ENCODE results near the gene DHX8.

DNA sequence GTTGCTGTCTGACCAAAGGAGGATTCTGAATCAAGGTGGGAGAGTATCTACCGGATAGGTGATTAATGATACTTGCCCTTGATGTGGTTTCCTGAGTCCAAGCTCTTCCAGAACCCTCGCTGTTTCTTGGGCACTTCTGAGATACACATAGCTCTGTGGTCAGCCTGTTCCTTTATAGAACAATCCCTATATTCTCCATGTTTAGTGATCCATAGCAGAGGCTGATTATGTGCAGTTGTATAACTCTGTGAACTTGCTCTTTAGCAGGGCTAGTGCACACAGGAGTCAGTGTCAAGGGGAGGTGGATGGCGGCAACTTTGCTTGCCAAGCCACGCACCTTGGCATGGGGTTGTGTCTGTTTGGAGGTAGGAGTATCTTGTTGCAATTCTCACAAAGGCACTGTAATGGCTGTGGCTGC lies 48.9 kb upstream of the DHX8 start:
- no peak for TF ChIP-seq POLR2AphosphoS5 (IDR thresholded peaks at IDR 0.05; ENCODE audit: low read depth, low read length)
- no peak for TF ChIP-seq TAF1 (IDR thresholded peaks at IDR 0.05; ENCODE audit: borderline replicate concordance, low read depth, low read length)
